GM21367 (cell line): ENCODE results near the gene CDK11B.

Experiments
- ATAC-seq: cut with Tn5 transposase; IDR thresholded peaks from one replicate; pipeline ENCODE4 v1.9.1; 2021; ENCODE audit not compliant: unreplicated experiment

Gene CDK11B

GRCh38 chr1:1628754-1629429 is 29.9 kb downstream of the CDK11B start:
- ATAC-seq, result no peak

DNA sequence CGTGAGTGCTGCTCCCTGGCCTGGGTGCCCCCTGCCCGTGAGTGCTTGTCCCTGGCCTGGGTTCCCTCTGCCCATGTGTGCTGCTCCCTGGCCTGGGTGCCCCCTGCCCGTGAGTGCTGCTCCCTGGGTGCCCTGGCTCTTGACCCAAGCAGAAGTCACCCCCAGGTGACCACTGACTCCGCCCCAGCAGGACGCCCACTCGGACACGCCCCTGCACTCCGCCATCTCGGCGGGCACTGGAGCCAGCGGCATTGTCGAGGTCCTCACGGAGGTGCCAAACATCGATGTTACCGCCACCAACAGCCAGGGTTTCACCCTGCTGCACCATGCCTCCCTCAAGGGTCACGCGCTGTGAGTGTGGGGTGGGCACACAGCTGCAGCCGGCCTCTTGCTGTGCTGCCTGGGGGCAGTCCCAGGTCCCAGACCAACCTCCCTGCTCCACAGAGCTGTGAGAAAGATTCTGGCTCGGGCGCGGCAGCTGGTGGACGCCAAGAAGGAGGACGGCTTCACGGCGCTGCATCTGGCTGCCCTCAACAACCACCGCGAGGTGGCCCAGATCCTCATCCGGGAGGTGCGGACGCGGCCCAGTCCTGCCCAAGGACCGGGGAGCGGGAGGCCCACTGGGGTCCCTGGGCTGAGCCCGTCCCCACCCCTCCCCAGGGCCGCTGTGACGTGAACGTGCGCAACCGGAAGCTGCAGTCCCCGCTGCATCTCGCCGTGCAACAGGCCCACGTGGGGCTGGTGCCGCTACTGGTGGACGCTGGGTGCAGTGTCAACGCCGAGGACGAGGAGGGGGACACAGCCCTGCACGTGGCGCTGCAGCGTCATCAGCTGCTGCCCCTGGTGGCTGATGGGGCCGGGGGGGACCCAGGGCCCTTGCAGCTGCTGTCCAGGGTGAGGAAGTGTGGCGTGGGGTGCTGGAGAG is 30.7 kb downstream of the CDK11B start:
- ATAC-seq, result no peak

GRCh38 chr1:1627261-1627828 is 31.5 kb downstream of the CDK11B start:
- no peak for ATAC-seq

DNA sequence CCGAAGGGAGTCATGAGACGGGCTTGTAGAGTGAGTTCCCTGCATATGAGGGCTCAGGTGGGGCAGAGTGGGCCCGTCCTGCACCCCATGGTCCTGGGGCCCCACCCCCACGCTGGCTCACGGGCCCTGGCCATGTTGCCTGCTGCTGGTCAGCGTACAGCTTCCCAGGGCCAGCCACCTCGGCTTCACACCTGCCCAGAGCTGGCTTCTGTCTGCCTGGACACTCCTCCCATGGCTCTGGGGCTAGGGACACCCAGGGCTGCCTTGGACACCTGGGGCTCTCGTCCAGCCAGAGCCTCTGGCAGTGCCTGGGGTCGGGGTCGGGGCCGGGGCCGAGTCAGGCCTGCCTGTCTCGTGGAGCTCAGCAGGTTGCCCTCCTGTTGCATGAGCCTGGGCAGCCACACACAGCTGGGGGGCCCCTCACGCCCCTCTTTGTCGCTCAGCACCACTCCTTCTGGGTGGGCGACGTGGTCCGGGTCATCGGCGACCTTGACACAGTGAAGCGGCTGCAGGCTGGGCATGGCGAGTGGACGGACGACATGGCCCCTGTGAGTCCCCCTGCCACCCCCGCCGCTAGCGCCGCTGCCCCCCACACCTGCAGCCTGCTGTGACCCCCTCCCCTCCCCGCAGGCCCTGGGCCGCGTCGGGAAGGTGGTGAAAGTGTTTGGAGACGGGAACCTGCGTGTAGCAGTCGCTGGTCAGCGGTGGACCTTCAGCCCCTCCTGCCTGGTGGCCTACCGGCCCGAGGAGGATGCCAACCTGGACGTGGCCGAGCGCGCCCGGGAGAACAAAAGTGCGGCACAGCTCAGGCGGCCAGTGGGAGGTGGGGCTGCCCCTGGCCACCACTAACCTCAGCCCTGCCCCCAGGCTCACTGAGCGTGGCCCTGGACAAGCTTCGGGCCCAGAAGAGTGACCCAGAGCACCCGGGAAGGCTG is 32.3 kb downstream of the CDK11B start:
- ATAC-seq, result no peak

- ATAC-seq, result no peak
Measured at GRCh38 chr1:1625824-1626206, 33.0 kb downstream of the CDK11B start.

DNA sequence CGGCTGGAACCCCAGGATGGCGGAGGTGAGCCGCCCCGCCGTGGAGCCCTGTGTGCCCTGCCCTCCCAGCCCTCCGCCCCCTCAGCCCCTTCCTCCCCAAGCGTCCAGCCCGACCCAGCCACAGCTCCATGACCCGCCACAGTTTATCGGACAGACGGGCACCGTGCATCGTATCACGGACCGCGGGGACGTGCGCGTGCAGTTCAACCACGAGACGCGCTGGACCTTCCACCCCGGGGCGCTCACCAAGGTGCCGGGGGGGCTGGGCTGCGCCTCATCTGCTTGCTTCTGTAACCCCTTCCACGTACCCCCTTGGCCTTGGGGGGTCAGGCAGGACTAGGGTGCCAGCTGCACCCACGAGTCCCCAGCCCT is 33.4 kb downstream of the CDK11B start:
- no peak for ATAC-seq

- no peak for ATAC-seq
Measured at GRCh38 chr1:1624443-1625403, 34.1 kb downstream of the CDK11B start.

DNA sequence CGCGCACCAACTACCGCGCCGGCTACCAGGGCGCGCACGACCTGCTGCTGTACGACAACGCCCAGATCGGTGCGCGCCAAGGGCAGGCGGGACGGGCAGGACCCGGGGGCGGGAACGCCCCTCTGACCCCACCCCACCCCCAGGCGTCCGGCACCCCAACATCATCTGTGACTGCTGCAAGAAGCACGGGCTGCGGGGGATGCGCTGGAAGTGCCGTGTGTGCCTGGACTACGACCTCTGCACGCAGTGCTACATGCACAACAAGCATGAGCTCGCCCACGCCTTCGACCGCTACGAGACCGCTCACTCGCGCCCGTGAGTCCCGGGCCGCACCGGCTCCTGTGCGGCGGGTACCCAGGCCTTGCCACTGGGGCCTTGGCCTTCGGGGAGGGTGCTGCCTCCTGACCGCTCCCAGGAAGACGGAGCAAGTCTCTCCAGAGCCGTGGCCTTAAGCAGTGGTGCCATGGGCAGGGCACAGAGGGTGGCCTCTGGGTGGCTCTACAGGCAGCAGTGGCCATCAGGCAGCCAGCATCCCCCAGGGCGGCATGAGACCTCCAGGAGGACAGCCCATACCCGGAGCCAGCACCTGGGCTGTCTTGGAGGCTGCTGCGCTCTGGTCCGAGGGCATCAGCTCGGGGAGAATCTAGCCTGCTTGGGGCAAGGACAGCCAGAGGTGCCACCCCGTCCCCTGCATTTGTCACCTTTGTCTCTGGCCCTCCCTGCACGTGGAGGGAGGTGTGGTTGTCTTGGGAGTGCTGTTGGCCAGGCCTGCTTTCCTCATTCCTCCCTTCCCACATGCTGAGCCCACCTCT is 35.0 kb downstream of the CDK11B start:
- ATAC-seq, result no peak

DNA sequence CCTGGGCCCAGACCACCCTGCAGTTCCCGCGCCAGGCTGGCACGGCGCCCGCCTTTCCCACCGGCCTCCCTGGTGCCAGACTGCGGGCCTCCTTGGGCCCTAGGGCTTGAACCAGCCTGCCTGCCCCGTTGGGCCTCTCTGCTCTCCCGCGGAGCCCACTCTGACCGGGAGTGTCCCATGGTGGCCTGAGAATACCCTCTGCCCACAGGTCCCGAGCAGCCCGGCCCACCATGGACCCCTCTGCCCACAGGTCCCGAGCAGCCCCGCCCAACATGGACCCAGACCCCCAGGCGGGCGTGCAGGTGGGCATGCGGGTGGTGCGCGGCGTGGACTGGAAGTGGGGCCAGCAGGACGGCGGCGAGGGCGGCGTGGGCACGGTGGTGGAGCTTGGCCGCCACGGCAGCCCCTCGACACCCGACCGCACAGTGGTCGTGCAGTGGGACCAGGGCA is 35.6 kb downstream of the CDK11B start:
- no peak for ATAC-seq

- no peak for ATAC-seq
Measured at GRCh38 chr1:1622788-1623094, 36.1 kb downstream of the CDK11B start.

DNA sequence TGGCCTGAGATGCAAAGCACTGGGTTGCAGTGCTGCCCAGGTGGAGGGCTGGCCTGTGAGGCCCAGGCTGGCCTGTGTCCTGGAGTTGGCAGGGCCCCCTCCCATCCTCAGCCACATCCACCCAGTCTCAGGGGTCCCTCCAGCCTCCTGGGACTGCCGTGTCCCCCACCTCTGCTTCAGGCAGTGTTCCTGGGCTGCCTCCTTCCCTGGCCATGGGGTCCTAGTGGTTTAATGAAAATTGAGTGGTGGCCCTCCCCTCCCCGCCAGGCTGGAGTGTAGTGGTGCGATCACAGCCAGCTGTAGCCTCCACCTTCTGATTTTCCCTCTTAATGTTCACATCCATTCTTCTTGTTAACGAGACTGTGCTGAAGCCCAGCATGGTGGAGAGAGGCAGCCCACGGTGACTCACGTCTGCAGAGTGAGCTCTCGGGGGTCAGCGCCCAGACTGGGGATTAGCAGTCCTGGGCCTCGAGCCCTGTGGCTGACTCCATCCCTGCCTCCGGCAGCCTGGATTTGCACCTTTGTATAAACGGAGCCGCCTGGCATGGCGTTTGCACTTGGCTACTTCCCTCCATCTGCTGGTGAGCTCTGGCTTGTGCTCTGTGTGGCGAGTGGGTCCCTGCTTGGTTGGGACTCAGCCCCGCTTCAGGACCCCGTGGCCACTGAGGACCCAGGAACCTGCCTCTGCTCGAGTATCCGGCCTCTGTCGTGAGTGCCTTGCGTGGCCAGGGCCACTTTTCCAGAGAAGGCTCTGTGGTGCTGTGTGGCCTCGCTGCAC is 36.6 kb downstream of the CDK11B start:
- no peak for ATAC-seq

GRCh38 chr1:1621173-1622009 is 37.4 kb downstream of the CDK11B start:
- ATAC-seq, result no peak

DNA sequence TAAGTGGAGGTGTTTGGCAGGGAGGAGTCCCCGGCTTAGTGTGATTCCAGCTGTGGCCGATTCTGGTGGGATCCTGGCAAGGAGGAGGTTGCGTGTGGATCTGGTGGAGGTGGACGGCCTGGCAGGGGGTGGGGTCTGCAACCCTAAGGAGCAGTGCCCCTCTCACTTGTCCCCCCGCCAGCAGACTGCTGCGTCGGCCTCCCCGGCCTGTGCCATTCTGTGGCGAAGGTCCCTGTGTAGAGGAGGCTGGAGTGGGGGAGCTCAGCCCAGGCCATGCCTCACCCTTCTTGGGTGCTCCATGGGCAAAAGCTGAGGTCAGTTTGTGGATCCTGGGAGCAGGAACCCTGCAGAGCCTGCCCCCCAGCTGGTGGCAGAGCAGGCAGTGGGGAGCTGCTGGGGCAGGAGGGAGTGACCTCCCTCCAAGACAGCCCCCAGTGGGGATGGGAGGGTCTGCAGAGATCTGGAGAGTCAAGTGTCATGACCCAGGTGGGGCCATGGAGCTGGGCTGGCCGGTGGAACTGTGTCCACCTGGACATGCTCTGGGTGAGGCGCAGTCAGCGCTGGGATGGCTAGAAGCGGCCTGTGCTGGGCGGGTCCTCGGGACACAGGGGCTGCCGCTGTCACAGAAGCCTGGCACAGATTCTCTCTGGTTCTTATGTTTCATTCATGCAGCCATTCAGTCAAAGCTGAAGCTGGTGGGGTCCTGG is 38.2 kb downstream of the CDK11B start:
- ATAC-seq, result no peak

GRCh38 chr1:1619917-1620361 is 38.9 kb downstream of the CDK11B start:
- ATAC-seq, result no peak

DNA sequence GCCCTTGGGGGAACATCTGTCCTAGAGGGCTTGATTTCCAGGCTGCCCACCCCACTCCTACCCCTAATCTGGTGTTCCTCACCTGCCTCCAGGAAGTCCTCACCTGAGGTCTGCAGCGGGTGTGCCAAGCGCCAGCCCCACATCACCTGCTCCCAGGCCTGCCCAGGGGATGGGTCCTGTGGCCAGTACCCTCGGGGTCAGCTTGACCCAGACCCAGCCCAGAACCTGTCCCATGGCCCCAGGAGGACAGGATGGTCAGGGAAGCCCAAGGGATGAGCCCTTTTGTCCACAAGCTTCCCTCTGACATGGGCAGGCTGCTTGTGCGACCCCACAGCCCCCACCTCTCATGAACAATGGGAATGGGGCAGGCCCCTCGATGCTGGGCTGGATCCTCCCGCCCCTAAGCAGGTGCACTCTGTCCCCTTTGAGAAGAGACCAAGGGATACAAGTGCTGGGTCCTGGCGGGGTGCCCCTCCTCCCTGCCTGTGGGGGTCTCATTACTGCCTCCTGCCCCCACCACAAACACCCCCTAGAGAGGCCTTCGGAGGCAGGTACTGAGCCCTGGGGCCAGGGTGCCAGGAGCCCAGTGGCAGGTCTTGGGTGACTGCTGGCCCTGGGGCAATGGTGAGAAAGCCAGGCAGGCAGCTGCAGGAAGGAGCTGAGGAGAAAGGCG is 40.3 kb downstream of the CDK11B start:
- ATAC-seq, result no peak

- no peak for ATAC-seq
Measured at GRCh38 chr1:1617925-1618324, 40.9 kb downstream of the CDK11B start.
